GM23338 (cell line): ENCODE data around the gene WDR54. TPM values are rescaled to one million over a fixed set of nuclear protein-coding genes. Genes with fewer than 3 reads are reported as not detected.
A peak's percentile ranks its signal among the peaks of the same experiment; 100 is the strongest.

ENCODE experiments used
- ATAC-seq: fragments of 200-7000 bp; cut with Tn5 transposase; 3 replicates; pipeline ENCODE4 v1.9.1; 2020
- DNase-seq: peaks from one replicate; pipeline ENCODE4 v3.0.0-alpha.2; 2015; ENCODE audit warnings: low spot score
- H2AFZ ChIP-seq: fragments of 200-600 bp; sonication (generic); 2 replicates; pipeline ENCODE4 v1.8.0; 2016; ENCODE audit warnings: antibody characterized with exemption, mild to moderate bottlenecking, moderate library complexity
- H3F3A ChIP-seq: fragments of 200-600 bp; sonication (generic); replicated peaks from 2 replicates; pipeline ENCODE4 v1.8.0; 2017; ENCODE audit warnings: antibody characterized with exemption, mixed run types, low read depth
- H3K27ac ChIP-seq: fragments of 200-600 bp; sonication (generic); 2 replicates; pipeline ENCODE4 v1.6.1; 2016; ENCODE audit warnings: low read depth
- H3K27me3 ChIP-seq: fragments of 200-600 bp; sonication (generic); 2 replicates; pipeline ENCODE4 v1.8.0; 2016; ENCODE audit warnings: mild to moderate bottlenecking, mixed run types, moderate library complexity; ENCODE audit not compliant: insufficient read depth
- H3K36me3 ChIP-seq: fragments of 200-600 bp; sonication (generic); 2 replicates; pipeline ENCODE4 v1.8.0; 2016; ENCODE audit warnings: mild to moderate bottlenecking; ENCODE audit not compliant: insufficient read depth
- H3K4me1 ChIP-seq: fragments of 200-600 bp; sonication (generic); 2 replicates; pipeline ENCODE4 v1.8.0; 2016; ENCODE audit warnings: mild to moderate bottlenecking, moderate library complexity; ENCODE audit not compliant: insufficient read depth
- H3K4me2 ChIP-seq: fragments of 200-600 bp; sonication (generic); 2 replicates; pipeline ENCODE4 v1.7.1; 2017; ENCODE audit warnings: mixed run types
- H3K4me3 ChIP-seq: fragments of 200-600 bp; sonication (generic); 2 replicates; pipeline ENCODE4 v1.6.1; 2016; ENCODE audit warnings: mixed run types
- H3K79me2 ChIP-seq: fragments of 200-600 bp; sonication (generic); replicated peaks from 2 replicates; pipeline ENCODE4 v1.8.0; 2017; ENCODE audit warnings: mild to moderate bottlenecking; ENCODE audit not compliant: insufficient read depth
- H3K9me2 ChIP-seq: fragments of 200-600 bp; sonication (generic); 2 replicates; pipeline ENCODE4 v1.8.0; 2017; ENCODE audit not compliant: insufficient read depth
- H4K20me1 ChIP-seq: fragments of 200-600 bp; sonication (generic); replicated peaks from 2 replicates; pipeline ENCODE4 v1.8.0; 2017; ENCODE audit warnings: mild to moderate bottlenecking; ENCODE audit not compliant: insufficient read depth
- H3K27ac Mint-ChIP-seq: 2 replicates; pipeline ENCODE4 v1.8.0; 2020; ENCODE audit warnings: inconsistent platforms, mild to moderate bottlenecking, moderate library complexity, mixed read lengths
- H3K27me3 Mint-ChIP-seq: 3 replicates; pipeline ENCODE4 v1.8.0; 2022; ENCODE audit warnings: low read depth, mild to moderate bottlenecking, moderate library complexity, mixed read lengths, inconsistent platforms; ENCODE audit not compliant: insufficient read depth, poor library complexity
- H3K36me3 Mint-ChIP-seq: 3 replicates; pipeline ENCODE4 v1.8.0; 2021; ENCODE audit warnings: low read depth, mild to moderate bottlenecking, inconsistent platforms, moderate library complexity, mixed read lengths
- H3K4me1 Mint-ChIP-seq: 3 replicates; pipeline ENCODE4 v1.8.0; 2020; ENCODE audit warnings: mild to moderate bottlenecking, inconsistent platforms, mixed read lengths
- H3K4me3 Mint-ChIP-seq: 3 replicates; pipeline ENCODE4 v1.8.0; 2021; ENCODE audit warnings: moderate library complexity, mild to moderate bottlenecking, inconsistent platforms, mixed read lengths
- H3K9me3 Mint-ChIP-seq: 3 replicates; pipeline ENCODE4 v1.8.0; 2020; ENCODE audit warnings: moderate library complexity, mild to moderate bottlenecking, inconsistent platforms, mixed read lengths
- CREB1 ChIP-seq: fragments of 250-450 bp; sonication (Bioruptor Pico); IDR thresholded peaks from 2 replicates; pipeline ENCODE4 v1.5.0; 2020; ENCODE audit warnings: low read depth, mild to moderate bottlenecking, moderate library complexity
- CTCF ChIP-seq, 2 experiments: fragments of 200-600 bp in 1 of 2; sonication (generic) in 1 of 2; conservative IDR thresholded peaks; 2 replicates each; pipeline versions ENCODE4 v1.5.1 to v1.6.1; 2016 to 2017; ENCODE audit warnings: antibody characterized with exemption in 2 of 2, low read depth in 2 of 2, mild to moderate bottlenecking in 2 of 2, moderate library complexity in 1 of 2
- ETS1 ChIP-seq: IDR thresholded peaks from 2 replicates; pipeline ENCODE4 v1.6.1; 2016; ENCODE audit warnings: antibody characterized with exemption
- EZH2 ChIP-seq: fragments of 200-600 bp; sonication (generic); IDR thresholded peaks from one replicate; pipeline ENCODE4 v1.8.0; 2017; ENCODE audit warnings: antibody characterized with exemption, mild to moderate bottlenecking, low read depth; ENCODE audit not compliant: unreplicated experiment
- EZH2phosphoT487 ChIP-seq: fragments of 200-600 bp; sonication (generic); IDR thresholded peaks from one replicate; pipeline ENCODE4 v1.8.1; 2018; ENCODE audit warnings: antibody characterized with exemption; ENCODE audit not compliant: unreplicated experiment
- JUNB ChIP-seq: IDR thresholded peaks from one replicate; pipeline ENCODE4 v1.6.1; 2016; ENCODE audit warnings: antibody characterized with exemption; ENCODE audit not compliant: unreplicated experiment
- NANOG ChIP-seq: IDR thresholded peaks from 2 replicates; pipeline ENCODE4 v1.6.1; 2016; ENCODE audit warnings: antibody characterized with exemption, borderline replicate concordance
- POLR2AphosphoS5 ChIP-seq: IDR thresholded peaks from 2 replicates; pipeline ENCODE4 v1.6.1; 2016; ENCODE audit warnings: antibody characterized with exemption, low read depth
- REST ChIP-seq: IDR thresholded peaks from one replicate; pipeline ENCODE4 v1.6.1; 2018; ENCODE audit warnings: antibody characterized with exemption; ENCODE audit not compliant: unreplicated experiment
- STAT1 ChIP-seq: IDR thresholded peaks from one replicate; pipeline ENCODE4 v1.6.1; 2016; ENCODE audit warnings: antibody characterized with exemption; ENCODE audit not compliant: unreplicated experiment
- ZNF114 ChIP-seq: fragments of 250-450 bp; sonication (Bioruptor Pico); IDR thresholded peaks from 2 replicates; pipeline ENCODE4 v1.5.0; 2020; ENCODE audit warnings: mild to moderate bottlenecking, moderate library complexity
- ZNF331 ChIP-seq: fragments of 250-450 bp; sonication (Bioruptor Pico); IDR thresholded peaks from 2 replicates; pipeline ENCODE4 v1.5.0; 2020; ENCODE audit warnings: low read depth, mild to moderate bottlenecking, moderate library complexity
- polyA plus RNA-seq: library from polyadenylated mRNA; unstranded; fragments of >200 nt; fragmentation: Nextera tagmentation; extraction: Ambion mirVana; gene quantifications from 2 replicates; pipeline ENCODE4 v1.2.1, GENCODE V29; 2016
- total RNA-seq: library from RNA; depleted of rRNA; stranded (reverse); fragments of >200 nt; shearing (Covaris generic); gene quantifications from 2 replicates; pipeline ENCODE4 v1.2.3, GENCODE V29; 2014

The WDR54 gene
- total and polyA plus RNA-seq, 2 experiments from 2014 or later, result 41.3 to 42.6 TPM

GRCh38 chr2:74440378-74441169 is 19.0 kb downstream of the WDR54 start:
- H3K36me3 Mint-ChIP-seq, result peaks cover 18% of the 10 kb centered on the region
- H3K9me3 Mint-ChIP-seq, result no peaks in the 10 kb centered on the region
- DNase-seq (peak; percentile 95), ATAC-seq (peak; percentile 71)
- Histone ChIP-seq H3K4me1 (peaks cover 35% of the 10 kb centered on the region), H3K36me3 (no peaks in the 10 kb centered on the region), H3K9me2 (no peaks in the 10 kb centered on the region), H3K27ac (peak overlapping the region; percentile 97), H3F3A (peaks cover 18% of the 10 kb centered on the region), H3K4me3 (peak overlapping the region; percentile 96), H4K20me1 (peaks cover 23% of the 10 kb centered on the region), H3K79me2 (peaks cover 43% of the 10 kb centered on the region), H3K27me3 (no peaks in the 10 kb centered on the region), H3K4me2 (peak overlapping the region; percentile 97), H2AFZ (peak overlapping the region; percentile 66)
- H3K27me3 Mint-ChIP-seq, result peaks cover 21% of the 10 kb centered on the region
- TF ChIP-seq ZNF114 (CRISPR knock-in tag) (no peak), ETS1 (0 out of 2 replicates have a peak, but pooled peaks have one; percentile 6), REST (no peak), STAT1 (no peak), POLR2AphosphoS5 (peak; percentile 71)
- peak overlapping the region; percentile 98 for H3K4me3 Mint-ChIP-seq
- peak overlapping the region; percentile 97 for H3K27ac Mint-ChIP-seq
- H3K4me1 Mint-ChIP-seq, result peaks cover 38% of the 10 kb centered on the region

GRCh38 chr2:74441170-74441689 is 19.7 kb downstream of the WDR54 start:
- H3K27ac ChIP-seq, result peak overlapping the region; percentile 97
- no peaks in the 10 kb centered on the region for H3K9me2 ChIP-seq
- DNase-seq (peak; percentile 45), ATAC-seq (peak; percentile 6)
- Mint-ChIP-seq H3K27ac (peak overlapping the region; percentile 97; the same call in 1 of the 2 replicates), H3K27me3 (peaks cover 16% of the 10 kb centered on the region), H3K4me3 (peak overlapping the region; percentile 98), H3K9me3 (no peaks in the 10 kb centered on the region), H3K36me3 (peaks cover 18% of the 10 kb centered on the region), H3K4me1 (peaks cover 34% of the 10 kb centered on the region)
- peak overlapping the region; percentile 96 for H3K4me3 ChIP-seq
- H3F3A ChIP-seq, result peaks cover 18% of the 10 kb centered on the region
- peak overlapping the region; percentile 97 for H3K4me2 ChIP-seq
- no peaks in the 10 kb centered on the region for H3K36me3 ChIP-seq
- peaks cover 38% of the 10 kb centered on the region for H3K79me2 ChIP-seq
- H2AFZ ChIP-seq, result peak overlapping the region; percentile 66
- TF ChIP-seq CTCF (conservative IDR thresholded peaks at IDR 0.05; ENCODE audit: low read depth in 2 of 2) (no peak), CREB1 (CRISPR knock-in tag) (no peak), ZNF331 (no peak), EZH2 (no peak), POLR2AphosphoS5 (no peak), NANOG (no peak), REST (no peak), ZNF114 (CRISPR knock-in tag) (no peak), JUNB (no peak), EZH2phosphoT487 (no peak)
- peaks cover 35% of the 10 kb centered on the region for H3K4me1 ChIP-seq
- H3K27me3 ChIP-seq, result no peaks in the 10 kb centered on the region
- H4K20me1 ChIP-seq, result peaks cover 23% of the 10 kb centered on the region
